H9 (cell line): ENCODE data around the gene TAOK1. TPM values are rescaled to one million over a fixed set of nuclear protein-coding genes. Genes with fewer than 3 reads are reported as not detected.

ENCODE experiments used
- DNase-seq: peaks from one replicate; pipeline ENCODE4 v3.0.0-alpha.2; 2017
- H2AFZ ChIP-seq: one replicate; pipeline ENCODE4 v1.6.1; 2013; ENCODE audit warnings: mild to moderate bottlenecking, low read length, control low read depth, moderate library complexity
- H2AK5ac ChIP-seq: 2 replicates; pipeline ENCODE4 v1.6.1; 2013; ENCODE audit warnings: low read length, control low read depth, mixed read lengths; ENCODE audit not compliant: insufficient read length
- H2BK120ac ChIP-seq: one replicate; pipeline ENCODE4 v1.6.1; 2013; ENCODE audit warnings: low read depth, mild to moderate bottlenecking, low read length, control low read depth, inconsistent platforms; ENCODE audit not compliant: poor library complexity, severe bottlenecking
- H2BK12ac ChIP-seq: 2 replicates; pipeline ENCODE4 v1.6.1; 2013; ENCODE audit warnings: low read length, control low read depth, mixed read lengths, low read depth; ENCODE audit not compliant: insufficient read length
- H2BK15ac ChIP-seq: 2 replicates; pipeline ENCODE4 v1.6.1; 2013; ENCODE audit warnings: low read depth, low read length, control low read depth
- H2BK20ac ChIP-seq: one replicate; pipeline ENCODE4 v1.6.1; 2013; ENCODE audit warnings: low read depth, mild to moderate bottlenecking, low read length, control low read depth, inconsistent platforms; ENCODE audit not compliant: poor library complexity, severe bottlenecking
- H2BK5ac ChIP-seq: 2 replicates; pipeline ENCODE4 v1.6.1; 2013; ENCODE audit warnings: low read length, control low read depth, mixed read lengths; ENCODE audit not compliant: insufficient read length
- H3K14ac ChIP-seq: 2 replicates; pipeline ENCODE4 v1.6.1; 2013; ENCODE audit warnings: low read length, control low read depth; ENCODE audit not compliant: insufficient read depth
- H3K18ac ChIP-seq: 2 replicates; pipeline ENCODE4 v1.6.1; 2013; ENCODE audit warnings: low read depth, mild to moderate bottlenecking, mixed read lengths, low read length, control low read depth; ENCODE audit not compliant: insufficient read length
- H3K23ac ChIP-seq: 2 replicates; pipeline ENCODE4 v1.6.1; 2013; ENCODE audit warnings: low read length, control low read depth, mixed read lengths, low read depth; ENCODE audit not compliant: insufficient read length
- H3K23me2 ChIP-seq: 2 replicates; pipeline ENCODE4 v1.6.1; 2013; ENCODE audit warnings: low read depth, mild to moderate bottlenecking, mixed read lengths, low read length, control low read depth; ENCODE audit not compliant: insufficient read length, poor library complexity, severe bottlenecking
- H3K27ac ChIP-seq: 2 replicates; pipeline ENCODE4 v1.5.1; 2013; ENCODE audit warnings: low read length, control low read depth, mixed read lengths, low read depth; ENCODE audit not compliant: insufficient read length
- H3K27me3 ChIP-seq: 2 replicates; pipeline ENCODE4 v1.6.1; 2013; ENCODE audit warnings: low read length, control low read depth, inconsistent platforms; ENCODE audit not compliant: insufficient read depth
- H3K4ac ChIP-seq: 2 replicates; pipeline ENCODE4 v1.6.1; 2013; ENCODE audit warnings: low read depth, mild to moderate bottlenecking, control low read depth, inconsistent platforms, low read length, moderate library complexity
- H3K4me1 ChIP-seq: 2 replicates; pipeline ENCODE4 v1.6.1; 2013; ENCODE audit warnings: low read length, control low read depth, inconsistent platforms; ENCODE audit not compliant: insufficient read depth
- H3K4me2 ChIP-seq: 2 replicates; pipeline ENCODE4 v1.6.1; 2013; ENCODE audit warnings: low read length, control low read depth, mixed read lengths; ENCODE audit not compliant: insufficient read length, insufficient read depth
- H3K56ac ChIP-seq: 2 replicates; pipeline ENCODE4 v1.6.1; 2013; ENCODE audit warnings: low read depth, mild to moderate bottlenecking, mixed read lengths, low read length, control low read depth; ENCODE audit not compliant: insufficient read length
- H3K79me1 ChIP-seq: 2 replicates; pipeline ENCODE4 v1.6.1; 2013; ENCODE audit warnings: low read depth, mild to moderate bottlenecking, moderate library complexity, low read length, control low read depth, inconsistent platforms; ENCODE audit not compliant: insufficient read depth, poor library complexity, severe bottlenecking
- H3K79me2 ChIP-seq: 2 replicates; pipeline ENCODE4 v1.6.1; 2013; ENCODE audit warnings: low read length, control low read depth, inconsistent platforms; ENCODE audit not compliant: insufficient read depth
- H3K9ac ChIP-seq: 2 replicates; pipeline ENCODE4 v1.6.1; 2013; ENCODE audit warnings: low read length, control low read depth, mixed read lengths; ENCODE audit not compliant: insufficient read length; ENCODE audit errors: extremely low read depth
- H3K9me3 ChIP-seq: one replicate; pipeline ENCODE4 v1.6.1; 2013; ENCODE audit warnings: low read depth, low read length, inconsistent platforms; ENCODE audit not compliant: control insufficient read depth
- H3T11ph ChIP-seq: one replicate; pipeline ENCODE4 v1.6.1; 2013; ENCODE audit warnings: mild to moderate bottlenecking, low read length, control low read depth, inconsistent platforms
- H4K20me1 ChIP-seq: one replicate; pipeline ENCODE4 v1.6.1; 2013; ENCODE audit not compliant: control insufficient read depth, insufficient read length, insufficient read depth
- H4K5ac ChIP-seq: 2 replicates; pipeline ENCODE4 v1.6.1; 2013; ENCODE audit warnings: low read depth, mild to moderate bottlenecking, mixed read lengths, low read length, control low read depth; ENCODE audit not compliant: insufficient read length
- H4K8ac ChIP-seq: replicated peaks from 2 replicates; pipeline ENCODE4 v1.6.1; 2013; ENCODE audit warnings: low read length, control low read depth, mixed read lengths, low read depth; ENCODE audit not compliant: insufficient read length
- H4K91ac ChIP-seq: 2 replicates; pipeline ENCODE4 v1.6.1; 2013; ENCODE audit warnings: low read depth, mild to moderate bottlenecking, moderate library complexity, mixed read lengths, low read length, control low read depth; ENCODE audit not compliant: insufficient read length
- H3K27ac Mint-ChIP-seq, 3 experiments: 2 replicates in 2 of 3; 3 replicates in 1 of 3; pipeline ENCODE4 v1.8.0; 2020 to 2021; ENCODE audit warnings: mixed read lengths in 3 of 3, mild to moderate bottlenecking in 1 of 3, moderate library complexity in 1 of 3
- H3K27me3 Mint-ChIP-seq: 2 replicates; pipeline ENCODE4 v1.8.0; 2021; ENCODE audit warnings: low read depth, mild to moderate bottlenecking, moderate library complexity, mixed read lengths
- H3K36me3 Mint-ChIP-seq, 3 experiments: 2 replicates in 2 of 3; 3 replicates in 1 of 3; pipeline ENCODE4 v1.8.0; 2020 to 2021; ENCODE audit warnings: low read depth in 3 of 3, mixed read lengths in 3 of 3; ENCODE audit not compliant: insufficient read depth in 1 of 3
- H3K4me1 Mint-ChIP-seq, 2 experiments: 2 replicates each; pipeline ENCODE4 v1.8.0; 2020; ENCODE audit warnings: mixed read lengths in 2 of 2
- H3K4me3 Mint-ChIP-seq, 2 experiments: 2 replicates in 1 of 2; 3 replicates in 1 of 2; pipeline ENCODE4 v1.8.0; 2020 to 2021; ENCODE audit warnings: mild to moderate bottlenecking in 2 of 2, mixed read lengths in 2 of 2, moderate library complexity in 1 of 2
- H3K9me3 Mint-ChIP-seq, 2 experiments: 2 replicates in 1 of 2; 3 replicates in 1 of 2; pipeline ENCODE4 v1.8.0; 2020; ENCODE audit warnings: mild to moderate bottlenecking in 2 of 2, mixed read lengths in 2 of 2, moderate library complexity in 1 of 2
- WGBS: extraction: QIAGEN DNeasy Blood & Tissue Kit; methylation state at CpG from one replicate; pipeline ENCODE4 v1.1.7; 2013; ENCODE audit warnings: missing lambda C conversion rate, low lambda C conversion rate, mixed read lengths; ENCODE audit not compliant: insufficient read length; ENCODE audit errors: extremely low coverage; 5-methylcytosine and 5-hydroxymethylcytosine counted together
- total RNA-seq: library from RNA; stranded (reverse); gene quantifications from 2 replicates; pipeline ENCODE4 v1.2.1, GENCODE V29; 2021
- TF ChIP-seq, protein P1 (sequence below): fragments of 200-600 bp; sonication (generic); conservative IDR thresholded peaks from 3 replicates; pipeline ENCODE4 v1.8.0; 2021; ENCODE audit warnings: antibody characterized with exemption, mild to moderate bottlenecking

Gene TAOK1
- total RNA-seq, 1 experiment from 2014 or later: 93.0 TPM

DNA sequence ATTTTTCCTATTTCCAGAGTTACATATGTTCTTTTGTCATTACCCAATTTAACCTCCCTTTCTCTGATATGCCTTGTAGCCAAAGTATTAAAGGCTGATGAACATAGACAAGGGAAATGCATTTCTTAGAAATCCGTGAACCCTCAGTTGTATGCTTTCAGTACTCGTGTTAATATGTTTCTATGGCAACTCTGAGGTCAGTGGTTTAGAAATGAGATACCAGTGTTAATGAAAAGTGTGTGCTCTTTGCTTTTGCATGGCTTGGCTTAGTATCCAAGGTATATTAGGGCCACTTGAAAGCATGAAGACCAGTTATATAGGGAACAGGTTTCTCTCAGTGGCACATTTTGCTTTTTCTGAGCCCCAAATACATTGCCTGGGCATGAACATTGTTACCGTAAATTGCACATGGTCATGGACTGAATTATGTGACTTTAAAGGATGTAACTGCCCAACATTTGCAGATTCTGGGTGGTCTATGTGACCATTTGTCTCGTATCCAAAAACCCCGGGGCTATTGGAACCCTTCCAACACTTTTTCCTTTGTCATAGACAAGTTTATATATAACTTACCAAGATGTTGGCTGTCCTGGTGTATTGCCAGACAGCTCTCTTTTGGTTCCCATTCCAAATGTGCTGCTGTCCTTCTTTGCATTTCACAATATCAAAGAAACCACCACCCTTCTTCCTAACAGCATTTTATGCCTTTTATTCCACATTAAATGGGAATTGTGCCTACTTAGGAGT, 159.2 kb downstream of the TAOK1 start:
- H3K27me3 Mint-ChIP-seq: peaks cover 1% of the 10 kb centered on the region; the same call in 1 of the 2 replicates
- Histone ChIP-seq H2AK5ac (no peak overlapping the region), H3K4ac (no peak overlapping the region), H3K56ac (no peak overlapping the region), H3K4me1 (no peaks in the 10 kb centered on the region; the same call in 1 of the 2 replicates), H3K23me2 (no peaks in the 10 kb centered on the region), H3K79me1 (no peaks in the 10 kb centered on the region), H2BK5ac (no peak overlapping the region), H3K14ac (no peak overlapping the region), H4K20me1 (no peaks in the 10 kb centered on the region), H2BK120ac (no peak overlapping the region), H3K9ac (no peak overlapping the region), H2BK15ac (no peak overlapping the region), H3T11ph (no peak overlapping the region), H3K23ac (no peak overlapping the region), H3K9me3 (no peaks in the 10 kb centered on the region), H3K27me3 (no peaks in the 10 kb centered on the region), H4K8ac (no peak overlapping the region), H3K27ac (no peak overlapping the region), H2AFZ (no peak overlapping the region), H2BK12ac (no peak overlapping the region), H3K79me2 (no peaks in the 10 kb centered on the region), H2BK20ac (no peak overlapping the region), H3K18ac (no peak overlapping the region), H4K5ac (no peak overlapping the region), H3K4me2 (no peak overlapping the region), H4K91ac (no peak overlapping the region)
- H3K4me1 Mint-ChIP-seq: peaks cover 3 to 9% of the 10 kb centered on the region in 2 experiments; a peak in 1 of 4 replicates
- no peak overlapping the region for H3K27ac Mint-ChIP-seq
- DNase-seq: no peak
- peaks cover 0 to 9% (median 3%) of the 10 kb centered on the region in 3 experiments; a peak in 5 of 7 replicates for H3K36me3 Mint-ChIP-seq
- H3K4me3 Mint-ChIP-seq: no peak overlapping the region
- TF ChIP-seq, protein P1, sequence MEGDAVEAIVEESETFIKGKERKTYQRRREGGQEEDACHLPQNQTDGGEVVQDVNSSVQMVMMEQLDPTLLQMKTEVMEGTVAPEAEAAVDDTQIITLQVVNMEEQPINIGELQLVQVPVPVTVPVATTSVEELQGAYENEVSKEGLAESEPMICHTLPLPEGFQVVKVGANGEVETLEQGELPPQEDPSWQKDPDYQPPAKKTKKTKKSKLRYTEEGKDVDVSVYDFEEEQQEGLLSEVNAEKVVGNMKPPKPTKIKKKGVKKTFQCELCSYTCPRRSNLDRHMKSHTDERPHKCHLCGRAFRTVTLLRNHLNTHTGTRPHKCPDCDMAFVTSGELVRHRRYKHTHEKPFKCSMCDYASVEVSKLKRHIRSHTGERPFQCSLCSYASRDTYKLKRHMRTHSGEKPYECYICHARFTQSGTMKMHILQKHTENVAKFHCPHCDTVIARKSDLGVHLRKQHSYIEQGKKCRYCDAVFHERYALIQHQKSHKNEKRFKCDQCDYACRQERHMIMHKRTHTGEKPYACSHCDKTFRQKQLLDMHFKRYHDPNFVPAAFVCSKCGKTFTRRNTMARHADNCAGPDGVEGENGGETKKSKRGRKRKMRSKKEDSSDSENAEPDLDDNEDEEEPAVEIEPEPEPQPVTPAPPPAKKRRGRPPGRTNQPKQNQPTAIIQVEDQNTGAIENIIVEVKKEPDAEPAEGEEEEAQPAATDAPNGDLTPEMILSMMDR: no peak
- no peaks in the 10 kb centered on the region for H3K9me3 Mint-ChIP-seq
- WGBS: no CpG with 5 or more reads among the region's 5 CpGs
